GM23338 (cell line): ENCODE results near the gene STK17A. TPM values are rescaled to one million over a fixed set of nuclear protein-coding genes. Genes with fewer than 3 reads are reported as not detected.

Experiments used
- ATAC-seq: fragments of 200-7000 bp; cut with Tn5 transposase; 3 replicates; pipeline ENCODE4 v1.9.1; 2020
- DNase-seq: peaks from one replicate; pipeline ENCODE4 v3.0.0-alpha.2; 2015; ENCODE audit warnings: low spot score
- H2AFZ ChIP-seq: fragments of 200-600 bp; sonication (generic); 2 replicates; pipeline ENCODE4 v1.8.0; 2016; ENCODE audit warnings: antibody characterized with exemption, mild to moderate bottlenecking, moderate library complexity
- H3F3A ChIP-seq: fragments of 200-600 bp; sonication (generic); replicated peaks from 2 replicates; pipeline ENCODE4 v1.8.0; 2017; ENCODE audit warnings: antibody characterized with exemption, mixed run types, low read depth
- H3K27ac ChIP-seq: fragments of 200-600 bp; sonication (generic); 2 replicates; pipeline ENCODE4 v1.6.1; 2016; ENCODE audit warnings: low read depth
- H3K27me3 ChIP-seq: fragments of 200-600 bp; sonication (generic); 2 replicates; pipeline ENCODE4 v1.8.0; 2016; ENCODE audit warnings: mild to moderate bottlenecking, mixed run types, moderate library complexity; ENCODE audit not compliant: insufficient read depth
- H3K36me3 ChIP-seq: fragments of 200-600 bp; sonication (generic); 2 replicates; pipeline ENCODE4 v1.8.0; 2016; ENCODE audit warnings: mild to moderate bottlenecking; ENCODE audit not compliant: insufficient read depth
- H3K4me1 ChIP-seq: fragments of 200-600 bp; sonication (generic); 2 replicates; pipeline ENCODE4 v1.8.0; 2016; ENCODE audit warnings: mild to moderate bottlenecking, moderate library complexity; ENCODE audit not compliant: insufficient read depth
- H3K4me2 ChIP-seq: fragments of 200-600 bp; sonication (generic); 2 replicates; pipeline ENCODE4 v1.7.1; 2017; ENCODE audit warnings: mixed run types
- H3K4me3 ChIP-seq: fragments of 200-600 bp; sonication (generic); 2 replicates; pipeline ENCODE4 v1.6.1; 2016; ENCODE audit warnings: mixed run types
- H3K79me2 ChIP-seq: fragments of 200-600 bp; sonication (generic); replicated peaks from 2 replicates; pipeline ENCODE4 v1.8.0; 2017; ENCODE audit warnings: mild to moderate bottlenecking; ENCODE audit not compliant: insufficient read depth
- H3K9me2 ChIP-seq: fragments of 200-600 bp; sonication (generic); 2 replicates; pipeline ENCODE4 v1.8.0; 2017; ENCODE audit not compliant: insufficient read depth
- H4K20me1 ChIP-seq: fragments of 200-600 bp; sonication (generic); replicated peaks from 2 replicates; pipeline ENCODE4 v1.8.0; 2017; ENCODE audit warnings: mild to moderate bottlenecking; ENCODE audit not compliant: insufficient read depth
- H3K27ac Mint-ChIP-seq: 2 replicates; pipeline ENCODE4 v1.8.0; 2020; ENCODE audit warnings: inconsistent platforms, mild to moderate bottlenecking, moderate library complexity, mixed read lengths
- H3K27me3 Mint-ChIP-seq: 3 replicates; pipeline ENCODE4 v1.8.0; 2022; ENCODE audit warnings: low read depth, mild to moderate bottlenecking, moderate library complexity, mixed read lengths, inconsistent platforms; ENCODE audit not compliant: insufficient read depth, poor library complexity
- H3K36me3 Mint-ChIP-seq: 3 replicates; pipeline ENCODE4 v1.8.0; 2021; ENCODE audit warnings: low read depth, mild to moderate bottlenecking, inconsistent platforms, moderate library complexity, mixed read lengths
- H3K4me1 Mint-ChIP-seq: 3 replicates; pipeline ENCODE4 v1.8.0; 2020; ENCODE audit warnings: mild to moderate bottlenecking, inconsistent platforms, mixed read lengths
- H3K4me3 Mint-ChIP-seq: 3 replicates; pipeline ENCODE4 v1.8.0; 2021; ENCODE audit warnings: moderate library complexity, mild to moderate bottlenecking, inconsistent platforms, mixed read lengths
- H3K9me3 Mint-ChIP-seq: 3 replicates; pipeline ENCODE4 v1.8.0; 2020; ENCODE audit warnings: moderate library complexity, mild to moderate bottlenecking, inconsistent platforms, mixed read lengths
- EZH2 ChIP-seq: fragments of 200-600 bp; sonication (generic); IDR thresholded peaks from one replicate; pipeline ENCODE4 v1.8.0; 2017; ENCODE audit warnings: antibody characterized with exemption, mild to moderate bottlenecking, low read depth; ENCODE audit not compliant: unreplicated experiment
- JUNB ChIP-seq: IDR thresholded peaks from one replicate; pipeline ENCODE4 v1.6.1; 2016; ENCODE audit warnings: antibody characterized with exemption; ENCODE audit not compliant: unreplicated experiment
- ZNF331 ChIP-seq: fragments of 250-450 bp; sonication (Bioruptor Pico); IDR thresholded peaks from 2 replicates; pipeline ENCODE4 v1.5.0; 2020; ENCODE audit warnings: low read depth, mild to moderate bottlenecking, moderate library complexity
- polyA plus RNA-seq: library from polyadenylated mRNA; unstranded; fragments of >200 nt; fragmentation: Nextera tagmentation; extraction: Ambion mirVana; gene quantifications from 2 replicates; pipeline ENCODE4 v1.2.1, GENCODE V29; 2016
- total RNA-seq: library from RNA; depleted of rRNA; stranded (reverse); fragments of >200 nt; shearing (Covaris generic); gene quantifications from 2 replicates; pipeline ENCODE4 v1.2.3, GENCODE V29; 2014
- TF ChIP-seq, protein P1 (sequence below): fragments of 250-450 bp; sonication (Bioruptor Pico); IDR thresholded peaks from 2 replicates; pipeline ENCODE4 v1.5.0; 2020; ENCODE audit warnings: mild to moderate bottlenecking, moderate library complexity
- TF ChIP-seq, protein P2 (sequence below): IDR thresholded peaks from 2 replicates; pipeline ENCODE4 v1.6.1; 2016; ENCODE audit warnings: antibody characterized with exemption
- TF ChIP-seq, protein P3 (sequence below), 2 experiments: fragments of 200-600 bp in 1 of 2; sonication (generic) in 1 of 2; conservative IDR thresholded peaks; 2 replicates each; pipeline versions ENCODE4 v1.5.1 to v1.6.1; 2016 to 2017; ENCODE audit warnings: antibody characterized with exemption in 2 of 2, low read depth in 2 of 2, mild to moderate bottlenecking in 2 of 2, moderate library complexity in 1 of 2

The STK17A gene
- total and polyA plus RNA-seq, 2 experiments from 2014 or later = 21.2 to 21.8 TPM

DNA sequence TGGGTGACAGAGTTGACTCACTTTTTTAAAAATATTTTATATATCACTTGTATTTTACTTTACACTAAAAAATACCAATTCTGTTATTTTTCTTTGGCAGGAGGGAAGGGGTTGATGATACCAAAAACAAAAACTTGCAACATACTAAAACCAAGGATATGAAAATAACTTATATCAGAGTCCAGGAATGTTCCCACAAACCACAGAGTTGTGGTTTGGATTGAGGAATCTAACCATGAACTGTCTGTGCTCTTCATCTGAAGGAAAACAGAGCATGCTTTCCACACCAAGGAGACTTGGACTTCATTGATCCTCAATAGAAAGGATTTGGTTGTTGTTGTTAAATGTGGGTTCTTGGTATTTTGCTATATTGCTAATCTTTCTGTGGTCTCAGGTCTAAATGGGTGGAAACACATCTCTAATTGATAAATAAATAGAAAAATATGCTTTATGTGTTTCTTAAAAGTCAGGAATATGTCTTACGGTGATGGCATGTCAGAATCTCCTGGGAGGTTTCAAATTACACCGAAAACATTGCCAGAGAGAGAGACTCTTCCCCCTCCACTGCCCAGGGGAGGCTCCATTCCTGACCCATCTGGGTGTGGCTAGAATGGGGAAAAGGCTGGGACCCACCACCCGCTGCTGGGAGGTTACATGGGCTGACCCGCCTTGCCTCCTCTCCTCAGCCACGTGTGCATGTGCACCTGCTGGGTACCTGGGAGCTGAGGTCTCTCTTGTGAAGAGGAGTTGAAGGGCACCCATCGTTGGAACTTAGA, 46.9 kb upstream of the STK17A start:
- no peaks in the 10 kb centered on the region; the same call in 1 of the 2 replicates for H3K4me1 ChIP-seq
- no peaks in the 10 kb centered on the region for H3F3A ChIP-seq
- H3K4me3 ChIP-seq = no peak overlapping the region
- no peak overlapping the region for H3K4me3 Mint-ChIP-seq
- no peak overlapping the region for H3K27ac ChIP-seq
- DNase-seq = no peak
- peak overlapping the region; percentile 80; the same call in 1 of the 2 replicates for H2AFZ ChIP-seq
- H3K4me1 Mint-ChIP-seq = peaks cover 8% of the 10 kb centered on the region; the same call in 2 of the 3 replicates
- no peak overlapping the region for H3K4me2 ChIP-seq
- no peaks in the 10 kb centered on the region for H3K27me3 ChIP-seq
- TF ChIP-seq, protein P1, sequence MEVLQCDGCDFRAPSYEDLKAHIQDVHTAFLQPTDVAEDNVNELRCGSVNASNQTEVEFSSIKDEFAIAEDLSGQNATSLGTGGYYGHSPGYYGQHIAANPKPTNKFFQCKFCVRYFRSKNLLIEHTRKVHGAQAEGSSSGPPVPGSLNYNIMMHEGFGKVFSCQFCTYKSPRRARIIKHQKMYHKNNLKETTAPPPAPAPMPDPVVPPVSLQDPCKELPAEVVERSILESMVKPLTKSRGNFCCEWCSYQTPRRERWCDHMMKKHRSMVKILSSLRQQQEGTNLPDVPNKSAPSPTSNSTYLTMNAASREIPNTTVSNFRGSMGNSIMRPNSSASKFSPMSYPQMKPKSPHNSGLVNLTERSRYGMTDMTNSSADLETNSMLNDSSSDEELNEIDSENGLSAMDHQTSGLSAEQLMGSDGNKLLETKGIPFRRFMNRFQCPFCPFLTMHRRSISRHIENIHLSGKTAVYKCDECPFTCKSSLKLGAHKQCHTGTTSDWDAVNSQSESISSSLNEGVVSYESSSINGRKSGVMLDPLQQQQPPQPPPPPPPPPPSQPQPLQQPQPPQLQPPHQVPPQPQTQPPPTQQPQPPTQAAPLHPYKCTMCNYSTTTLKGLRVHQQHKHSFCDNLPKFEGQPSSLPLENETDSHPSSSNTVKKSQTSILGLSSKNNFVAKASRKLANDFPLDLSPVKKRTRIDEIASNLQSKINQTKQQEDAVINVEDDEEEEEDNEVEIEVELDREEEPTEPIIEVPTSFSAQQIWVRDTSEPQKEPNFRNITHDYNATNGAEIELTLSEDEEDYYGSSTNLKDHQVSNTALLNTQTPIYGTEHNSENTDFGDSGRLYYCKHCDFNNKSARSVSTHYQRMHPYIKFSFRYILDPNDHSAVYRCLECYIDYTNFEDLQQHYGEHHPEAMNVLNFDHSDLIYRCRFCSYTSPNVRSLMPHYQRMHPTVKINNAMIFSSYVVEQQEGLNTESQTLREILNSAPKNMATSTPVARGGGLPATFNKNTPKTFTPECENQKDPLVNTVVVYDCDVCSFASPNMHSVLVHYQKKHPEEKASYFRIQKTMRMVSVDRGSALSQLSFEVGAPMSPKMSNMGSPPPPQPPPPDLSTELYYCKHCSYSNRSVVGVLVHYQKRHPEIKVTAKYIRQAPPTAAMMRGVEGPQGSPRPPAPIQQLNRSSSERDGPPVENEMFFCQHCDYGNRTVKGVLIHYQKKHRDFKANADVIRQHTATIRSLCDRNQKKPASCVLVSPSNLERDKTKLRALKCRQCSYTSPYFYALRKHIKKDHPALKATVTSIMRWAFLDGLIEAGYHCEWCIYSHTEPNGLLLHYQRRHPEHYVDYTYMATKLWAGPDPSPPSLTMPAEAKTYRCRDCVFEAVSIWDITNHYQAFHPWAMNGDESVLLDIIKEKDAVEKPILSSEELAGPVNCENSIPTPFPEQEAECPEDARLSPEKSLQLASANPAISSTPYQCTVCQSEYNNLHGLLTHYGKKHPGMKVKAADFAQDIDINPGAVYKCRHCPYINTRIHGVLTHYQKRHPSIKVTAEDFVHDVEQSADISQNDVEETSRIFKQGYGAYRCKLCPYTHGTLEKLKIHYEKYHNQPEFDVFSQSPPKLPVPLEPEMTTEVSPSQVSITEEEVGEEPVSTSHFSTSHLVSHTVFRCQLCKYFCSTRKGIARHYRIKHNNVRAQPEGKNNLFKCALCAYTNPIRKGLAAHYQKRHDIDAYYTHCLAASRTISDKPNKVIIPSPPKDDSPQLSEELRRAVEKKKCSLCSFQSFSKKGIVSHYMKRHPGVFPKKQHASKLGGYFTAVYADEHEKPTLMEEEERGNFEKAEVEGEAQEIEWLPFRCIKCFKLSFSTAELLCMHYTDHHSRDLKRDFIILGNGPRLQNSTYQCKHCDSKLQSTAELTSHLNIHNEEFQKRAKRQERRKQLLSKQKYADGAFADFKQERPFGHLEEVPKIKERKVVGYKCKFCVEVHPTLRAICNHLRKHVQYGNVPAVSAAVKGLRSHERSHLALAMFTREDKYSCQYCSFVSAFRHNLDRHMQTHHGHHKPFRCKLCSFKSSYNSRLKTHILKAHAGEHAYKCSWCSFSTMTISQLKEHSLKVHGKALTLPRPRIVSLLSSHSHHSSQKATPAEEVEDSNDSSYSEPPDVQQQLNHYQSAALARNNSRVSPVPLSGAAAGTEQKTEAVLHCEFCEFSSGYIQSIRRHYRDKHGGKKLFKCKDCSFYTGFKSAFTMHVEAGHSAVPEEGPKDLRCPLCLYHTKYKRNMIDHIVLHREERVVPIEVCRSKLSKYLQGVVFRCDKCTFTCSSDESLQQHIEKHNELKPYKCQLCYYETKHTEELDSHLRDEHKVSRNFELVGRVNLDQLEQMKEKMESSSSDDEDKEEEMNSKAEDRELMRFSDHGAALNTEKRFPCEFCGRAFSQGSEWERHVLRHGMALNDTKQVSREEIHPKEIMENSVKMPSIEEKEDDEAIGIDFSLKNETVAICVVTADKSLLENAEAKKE (CRISPR knock-in tag) = no peak
- TF ChIP-seq EZH2 (no peak), ZNF331 (CRISPR knock-in tag) (no peak), JUNB (no peak)
- TF ChIP-seq, protein P2, sequence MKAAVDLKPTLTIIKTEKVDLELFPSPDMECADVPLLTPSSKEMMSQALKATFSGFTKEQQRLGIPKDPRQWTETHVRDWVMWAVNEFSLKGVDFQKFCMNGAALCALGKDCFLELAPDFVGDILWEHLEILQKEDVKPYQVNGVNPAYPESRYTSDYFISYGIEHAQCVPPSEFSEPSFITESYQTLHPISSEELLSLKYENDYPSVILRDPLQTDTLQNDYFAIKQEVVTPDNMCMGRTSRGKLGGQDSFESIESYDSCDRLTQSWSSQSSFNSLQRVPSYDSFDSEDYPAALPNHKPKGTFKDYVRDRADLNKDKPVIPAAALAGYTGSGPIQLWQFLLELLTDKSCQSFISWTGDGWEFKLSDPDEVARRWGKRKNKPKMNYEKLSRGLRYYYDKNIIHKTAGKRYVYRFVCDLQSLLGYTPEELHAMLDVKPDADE = no peak
- TF ChIP-seq, protein P3, sequence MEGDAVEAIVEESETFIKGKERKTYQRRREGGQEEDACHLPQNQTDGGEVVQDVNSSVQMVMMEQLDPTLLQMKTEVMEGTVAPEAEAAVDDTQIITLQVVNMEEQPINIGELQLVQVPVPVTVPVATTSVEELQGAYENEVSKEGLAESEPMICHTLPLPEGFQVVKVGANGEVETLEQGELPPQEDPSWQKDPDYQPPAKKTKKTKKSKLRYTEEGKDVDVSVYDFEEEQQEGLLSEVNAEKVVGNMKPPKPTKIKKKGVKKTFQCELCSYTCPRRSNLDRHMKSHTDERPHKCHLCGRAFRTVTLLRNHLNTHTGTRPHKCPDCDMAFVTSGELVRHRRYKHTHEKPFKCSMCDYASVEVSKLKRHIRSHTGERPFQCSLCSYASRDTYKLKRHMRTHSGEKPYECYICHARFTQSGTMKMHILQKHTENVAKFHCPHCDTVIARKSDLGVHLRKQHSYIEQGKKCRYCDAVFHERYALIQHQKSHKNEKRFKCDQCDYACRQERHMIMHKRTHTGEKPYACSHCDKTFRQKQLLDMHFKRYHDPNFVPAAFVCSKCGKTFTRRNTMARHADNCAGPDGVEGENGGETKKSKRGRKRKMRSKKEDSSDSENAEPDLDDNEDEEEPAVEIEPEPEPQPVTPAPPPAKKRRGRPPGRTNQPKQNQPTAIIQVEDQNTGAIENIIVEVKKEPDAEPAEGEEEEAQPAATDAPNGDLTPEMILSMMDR (conservative IDR thresholded peaks at IDR 0.05; ENCODE audit: low read depth in 2 of 2) = no peak
- peaks cover 9% of the 10 kb centered on the region for H3K27me3 Mint-ChIP-seq
- H4K20me1 ChIP-seq = no peaks in the 10 kb centered on the region
- no peaks in the 10 kb centered on the region for H3K9me3 Mint-ChIP-seq
- ATAC-seq = peak; percentile 53
- no peaks in the 10 kb centered on the region for H3K79me2 ChIP-seq
- no peaks in the 10 kb centered on the region for H3K36me3 ChIP-seq
- no peaks in the 10 kb centered on the region for H3K36me3 Mint-ChIP-seq
- no peak overlapping the region for H3K27ac Mint-ChIP-seq
- no peaks in the 10 kb centered on the region for H3K9me2 ChIP-seq
